A549 treated with GW870086 at 1 μM for 4 hours (cell line): Measurements from ENCODE around the gene UTP20. TPM values are rescaled to one million over a fixed set of nuclear protein-coding genes. Genes with fewer than 3 reads are reported as not detected.

Experiments used
- total RNA-seq: library from RNA; stranded (reverse); fragments of 200-300 nt; extraction: Qiagen RNA extraction; gene quantifications from 5 replicates; pipeline ENCODE4 v1.2.3, GENCODE V29; 2022; ENCODE audit warnings: low read depth

Gene UTP20
- total RNA-seq, result 13.5 to 17.5 TPM (median 16.3 TPM) in 5 replicates

GRCh38 chr12:101280006-101280505, at the start of gene UTP20:
Gene UTP20 (plus strand): TSS chr12:101280105. CDS start chr12:101280283, 178 bp downstream.

GRCh38 chr12:101407436-101408345, 127.8 kb downstream of the UTP20 start, which contains the start of gene ARL1:
Gene ARL1 (minus strand): TSS chr12:101407772. CDS start chr12:101407645, 127 bp downstream.

Other genes starting within 250 kb of the UTP20 start
- gene SLC5A8, start 69.9 kb upstream of the UTP20 start, total RNA-seq, result not detected in 5 replicates
- 54.1 to 69.5 TPM (median 64.2 TPM) in 5 replicates for gene ARL1, start 127.7 kb downstream of the UTP20 start, total RNA-seq
- gene SPIC, start 195.2 kb downstream of the UTP20 start, total RNA-seq, result not detected in 5 replicates